Neuronal stem cell (in vitro differentiated cells): Measurements from ENCODE around the gene COA1.

ENCODE experiments used
- DNase-seq: peaks from one replicate; pipeline ENCODE4 v3.0.0-alpha.2; 2013; ENCODE audit warnings: low spot score
- H2AFZ ChIP-seq: one replicate; pipeline ENCODE4 v1.6.1; 2013; ENCODE audit warnings: mild to moderate bottlenecking, low read length, inconsistent platforms
- H2AK5ac ChIP-seq: 2 replicates; pipeline ENCODE4 v1.6.1; 2013; ENCODE audit warnings: low read depth, mild to moderate bottlenecking, inconsistent platforms, low read length, moderate library complexity, mixed read lengths
- H2BK120ac ChIP-seq: 2 replicates; pipeline ENCODE4 v1.6.1; 2013; ENCODE audit warnings: low read depth, mild to moderate bottlenecking, inconsistent platforms, low read length, moderate library complexity, mixed read lengths
- H2BK12ac ChIP-seq: one replicate; pipeline ENCODE4 v1.6.1; 2013; ENCODE audit warnings: low read length, inconsistent platforms
- H2BK15ac ChIP-seq: 2 replicates; pipeline ENCODE4 v1.6.1; 2013; ENCODE audit warnings: mild to moderate bottlenecking, low read length, inconsistent platforms, mixed read lengths
- H2BK5ac ChIP-seq: one replicate; pipeline ENCODE4 v1.6.1; 2013; ENCODE audit warnings: inconsistent platforms, mild to moderate bottlenecking, low read length, moderate library complexity
- H3K14ac ChIP-seq: one replicate; pipeline ENCODE4 v1.6.1; 2013; ENCODE audit warnings: low read length, inconsistent platforms
- H3K18ac ChIP-seq: 2 replicates; pipeline ENCODE4 v1.6.1; 2013; ENCODE audit warnings: low read length, inconsistent platforms
- H3K23ac ChIP-seq: 2 replicates; pipeline ENCODE4 v1.6.1; 2013; ENCODE audit warnings: low read depth, mild to moderate bottlenecking, mixed read lengths, low read length, inconsistent platforms; ENCODE audit not compliant: poor library complexity
- H3K27ac ChIP-seq: replicated peaks from 3 replicates; pipeline ENCODE4 v1.5.1; 2013; ENCODE audit warnings: low read length, inconsistent platforms
- H3K27me3 ChIP-seq, 3 experiments: 2 replicates each; pipeline ENCODE4 v1.6.1; 2013; ENCODE audit warnings: low read length in 3 of 3, mild to moderate bottlenecking in 2 of 3, inconsistent platforms in 1 of 3, low read depth in 1 of 3, mixed read lengths in 1 of 3, moderate library complexity in 1 of 3; ENCODE audit not compliant: control insufficient read depth in 3 of 3, insufficient read depth in 3 of 3
- H3K36me3 ChIP-seq, 2 donors: replicated peaks in 1 of 2; 2 replicates each; pipeline ENCODE4 v1.6.1; 2013; ENCODE audit warnings: low read length in 2 of 2; ENCODE audit not compliant: control insufficient read depth in 2 of 2, insufficient read depth in 2 of 2
- H3K4ac ChIP-seq: 2 replicates; pipeline ENCODE4 v1.6.1; 2013; ENCODE audit warnings: inconsistent platforms, mild to moderate bottlenecking, low read length, moderate library complexity
- H3K4me1 ChIP-seq, 2 donors: 1 replicate in 1 of 2; 2 replicates in 1 of 2; pipeline ENCODE4 v1.6.1; 2013; ENCODE audit warnings: low read length in 2 of 2, low read depth in 1 of 2; ENCODE audit not compliant: control insufficient read depth in 2 of 2, insufficient read depth in 1 of 2
- H3K4me2 ChIP-seq: one replicate; pipeline ENCODE4 v1.6.1; 2013; ENCODE audit warnings: mild to moderate bottlenecking, low read length, inconsistent platforms; ENCODE audit not compliant: insufficient read depth, poor library complexity, severe bottlenecking
- H3K4me3 ChIP-seq, 2 donors: 2 replicates each; pipeline ENCODE4 v1.5.1; 2013; ENCODE audit warnings: low read length in 2 of 2, mild to moderate bottlenecking in 2 of 2, inconsistent platforms in 1 of 2, moderate library complexity in 1 of 2
- H3K79me1 ChIP-seq: one replicate; pipeline ENCODE4 v1.6.1; 2013; ENCODE audit warnings: low read depth, mild to moderate bottlenecking, inconsistent platforms, low read length, moderate library complexity
- H3K9ac ChIP-seq: one replicate; pipeline ENCODE4 v1.6.1; 2013; ENCODE audit warnings: mild to moderate bottlenecking, low read depth, low read length, inconsistent platforms; ENCODE audit not compliant: poor library complexity
- H3K9me3 ChIP-seq, 2 donors: replicated peaks in 1 of 2; 2 replicates each; pipeline versions ENCODE3 to v1.6.1; 2013; ENCODE audit warnings: low read length in 2 of 2, mild to moderate bottlenecking in 2 of 2, inconsistent platforms in 1 of 2, low read depth in 1 of 2, mixed read lengths in 1 of 2, moderate library complexity in 1 of 2; ENCODE audit not compliant: control insufficient read depth in 2 of 2, insufficient read depth in 1 of 2
- H4K8ac ChIP-seq: one replicate; pipeline ENCODE4 v1.6.1; 2013; ENCODE audit warnings: low read depth, mild to moderate bottlenecking, inconsistent platforms, low read length, moderate library complexity
- H4K91ac ChIP-seq: one replicate; pipeline ENCODE4 v1.6.1; 2013; ENCODE audit warnings: low read length, low read depth, mild to moderate bottlenecking, inconsistent platforms; ENCODE audit not compliant: poor library complexity
- WGBS, 2 donors: extraction: QIAGEN DNeasy Blood & Tissue Kit; methylation state at CpG; one replicate each; pipeline ENCODE4 v1.1.7; 2013; ENCODE audit warnings: missing lambda C conversion rate in 2 of 2, mixed read lengths in 1 of 2; ENCODE audit not compliant: insufficient read length in 2 of 2, insufficient replicate concordance in 1 of 2; ENCODE audit errors: extremely low coverage in 2 of 2; 5-methylcytosine and 5-hydroxymethylcytosine counted together

COA1 gene

GRCh38 chr7:43771573-43771972 lies 42.2 kb upstream of the COA1 start:
- H2AFZ ChIP-seq = no peak overlapping the region
- H3K14ac ChIP-seq = no peak overlapping the region
- DNase-seq = no peak
- H3K4me1 ChIP-seq = peaks cover 0 to 5% of the 10 kb centered on the region in 2 donors
- H2BK5ac ChIP-seq = no peak overlapping the region
- no peak overlapping the region for H2BK120ac ChIP-seq
- peaks cover 0 to 3% of the 10 kb centered on the region in 2 donors for H3K9me3 ChIP-seq
- H3K4me3 ChIP-seq = no peak overlapping the region
- H4K8ac ChIP-seq = no peak overlapping the region
- H3K27me3 ChIP-seq = no peaks in the 10 kb centered on the region
- no peaks in the 10 kb centered on the region for H3K36me3 ChIP-seq
- no peak overlapping the region for H3K27ac ChIP-seq
- WGBS, 2 donors = no CpG with 5 or more reads among the region's 3 CpGs
- no peak overlapping the region for H2BK12ac ChIP-seq
- H3K4me2 ChIP-seq = no peak overlapping the region
- H2AK5ac ChIP-seq = no peak overlapping the region
- peaks cover 3% of the 10 kb centered on the region for H3K79me1 ChIP-seq
- H2BK15ac ChIP-seq = no peak overlapping the region
- no peak overlapping the region for H3K4ac ChIP-seq
- no peak overlapping the region for H3K23ac ChIP-seq
- H3K18ac ChIP-seq = no peak overlapping the region
- H4K91ac ChIP-seq = no peak overlapping the region
- H3K9ac ChIP-seq = no peak overlapping the region

DNA sequence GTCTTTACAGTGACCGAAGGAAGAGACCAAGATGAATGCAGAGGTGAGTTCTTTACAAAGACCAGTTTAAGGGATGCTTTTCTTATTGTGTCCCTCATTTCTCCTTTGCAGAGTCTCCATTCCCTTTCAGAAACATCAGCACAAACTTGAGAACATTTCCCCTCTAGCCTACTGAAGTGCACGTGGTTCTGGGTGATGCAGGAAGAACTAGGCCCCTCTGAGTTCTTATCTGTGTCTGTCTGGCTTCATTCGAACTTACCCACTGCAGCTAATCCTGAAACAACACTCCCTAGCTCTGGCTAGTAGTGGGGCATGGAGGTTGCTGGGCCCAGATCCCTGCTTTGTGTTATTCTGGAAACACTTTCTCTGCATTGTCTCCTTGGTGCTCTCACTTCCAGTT lies 41.8 kb upstream of the COA1 start:
- Histone ChIP-seq H3K4me2 (no peak overlapping the region), H2BK12ac (no peak overlapping the region)
- WGBS, 2 donors = no CpG with 5 or more reads among the region's 3 CpGs

GRCh38 chr7:43769791-43770465 lies 40.6 kb upstream of the COA1 start:
- no peak overlapping the region for H2BK12ac ChIP-seq
- whole genome bisulfite sequencing, 2 donors = no CpG with 5 or more reads among the region's 10 CpGs
- H3K4me3 ChIP-seq = no peak overlapping the region
- no peak overlapping the region for H4K8ac ChIP-seq
- H2AK5ac ChIP-seq = no peak overlapping the region
- H2BK120ac ChIP-seq = no peak overlapping the region
- no peaks in the 10 kb centered on the region for H3K36me3 ChIP-seq
- peaks cover 0 to 3% of the 10 kb centered on the region in 2 donors for H3K9me3 ChIP-seq
- no peak overlapping the region for H2BK5ac ChIP-seq
- H3K14ac ChIP-seq = no peak overlapping the region
- no peak overlapping the region for H3K9ac ChIP-seq
- H3K4ac ChIP-seq = no peak overlapping the region
- H2AFZ ChIP-seq = no peak overlapping the region
- no peak overlapping the region for H4K91ac ChIP-seq
- H3K27ac ChIP-seq = no peak overlapping the region
- no peak overlapping the region for H3K23ac ChIP-seq
- peaks cover 0 to 5% of the 10 kb centered on the region in 2 donors for H3K4me1 ChIP-seq
- no peaks in the 10 kb centered on the region for H3K27me3 ChIP-seq
- no peak overlapping the region for H3K4me2 ChIP-seq
- peaks cover 3% of the 10 kb centered on the region for H3K79me1 ChIP-seq
- H2BK15ac ChIP-seq = no peak overlapping the region
- no peak for DNase-seq
- no peak overlapping the region for H3K18ac ChIP-seq

More for the DNA sequence above, 41.8 kb upstream of the COA1 start:
- H2BK5ac ChIP-seq = no peak overlapping the region
- no peaks in the 10 kb centered on the region for H3K27me3 ChIP-seq
- no peak for DNase-seq
- H2BK120ac ChIP-seq = no peak overlapping the region
- peaks cover 3% of the 10 kb centered on the region for H3K79me1 ChIP-seq
- H3K36me3 ChIP-seq = no peaks in the 10 kb centered on the region
- H3K27ac ChIP-seq = no peak overlapping the region
- peaks cover 0 to 3% of the 10 kb centered on the region in 2 donors for H3K9me3 ChIP-seq
- no peak overlapping the region for H2BK15ac ChIP-seq
- H3K18ac ChIP-seq = no peak overlapping the region
- H2AK5ac ChIP-seq = no peak overlapping the region
- no peak overlapping the region for H3K4ac ChIP-seq
- no peak overlapping the region for H3K9ac ChIP-seq
- H3K14ac ChIP-seq = no peak overlapping the region
- H3K23ac ChIP-seq = no peak overlapping the region
- no peak overlapping the region for H4K8ac ChIP-seq
- no peak overlapping the region for H4K91ac ChIP-seq
- peaks cover 0 to 5% of the 10 kb centered on the region in 2 donors for H3K4me1 ChIP-seq
- no peak overlapping the region for H3K4me3 ChIP-seq
- H2AFZ ChIP-seq = no peak overlapping the region

DNA sequence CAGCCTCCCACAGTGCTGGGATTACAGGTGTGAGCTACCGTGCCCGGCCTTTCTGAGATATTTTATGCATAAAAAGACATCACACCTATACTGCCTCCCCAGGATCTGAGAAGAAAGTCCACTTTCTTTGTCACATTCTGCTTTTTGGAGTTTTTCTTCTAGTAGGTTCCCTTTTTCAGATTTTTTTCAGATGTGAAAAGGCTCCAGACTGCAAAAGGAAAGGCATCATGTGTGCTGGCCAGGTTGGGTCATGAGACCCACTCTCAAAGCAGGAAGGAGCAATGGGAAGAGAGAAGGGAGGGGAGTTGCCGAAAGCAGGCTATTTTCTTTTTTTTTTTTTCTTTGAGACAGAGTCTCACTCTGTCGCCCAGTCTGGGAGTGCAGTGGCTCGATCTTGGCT lies 40.0 kb upstream of the COA1 start:
- no peak for DNase-seq
- Histone ChIP-seq H2BK120ac (no peak overlapping the region), H2AK5ac (no peak overlapping the region), H2BK15ac (no peak overlapping the region), H3K4ac (no peak overlapping the region), H3K14ac (no peak overlapping the region), H3K23ac (no peak overlapping the region), H3K4me3 (no peak overlapping the region), H3K27ac (no peak overlapping the region), H3K27me3 (no peaks in the 10 kb centered on the region), H2BK5ac (no peak overlapping the region), H4K91ac (no peak overlapping the region), H3K9me3 (peaks cover 0 to 3% of the 10 kb centered on the region in 2 donors), H3K79me1 (peaks cover 3% of the 10 kb centered on the region), H3K4me2 (no peak overlapping the region), H2BK12ac (no peak overlapping the region), H3K4me1 (peaks cover 0 to 5% of the 10 kb centered on the region in 2 donors), H3K18ac (no peak overlapping the region), H3K36me3 (no peaks in the 10 kb centered on the region), H2AFZ (no peak overlapping the region), H3K9ac (no peak overlapping the region), H4K8ac (no peak overlapping the region)
- WGBS, 2 donors = no CpG with 5 or more reads among the region's 5 CpGs
